Measurements from ENCODE around the gene CSMD2.

CSMD2 gene

GRCh38 chr1:34155860-34156259 is 9.2 kb downstream of the CSMD2 start:
- no peak for DNase-seq

GRCh38 chr1:34153246-34153645 is 11.8 kb downstream of the CSMD2 start:
- no peak for DNase-seq

GRCh38 chr1:34149501-34149900 is 15.5 kb downstream of the CSMD2 start:
- DNase-seq: no peak

GRCh38 chr1:34147301-34147700 is 17.7 kb downstream of the CSMD2 start:
- no peak for DNase-seq

GRCh38 chr1:34144766-34145165 is 20.3 kb downstream of the CSMD2 start:
- DNase-seq: no peak

- no peak for DNase-seq
These were observed 21.1 kb downstream of the CSMD2 start for GRCh38 chr1:34143975-34144374.

GRCh38 chr1:34140011-34140676 is 24.9 kb downstream of the CSMD2 start:
- no peak for DNase-seq

GRCh38 chr1:34137411-34137810 is 27.6 kb downstream of the CSMD2 start:
- no peak for DNase-seq

GRCh38 chr1:34132161-34132420 is 32.9 kb downstream of the CSMD2 start:
- DNase-seq: no peak

- DNase-seq: no peak
These were observed 33.5 kb downstream of the CSMD2 start for GRCh38 chr1:34131396-34132160.

- no peak for DNase-seq
These were observed 34.7 kb downstream of the CSMD2 start for GRCh38 chr1:34130306-34130705.

GRCh38 chr1:34129630-34130029 is 35.4 kb downstream of the CSMD2 start:
- no peak for DNase-seq

- no peak for DNase-seq
These were observed 36.7 kb downstream of the CSMD2 start for GRCh38 chr1:34128186-34128889.

- no peak for DNase-seq
These were observed 37.7 kb downstream of the CSMD2 start for GRCh38 chr1:34127006-34128000.

GRCh38 chr1:34126486-34126885 is 38.5 kb downstream of the CSMD2 start:
- DNase-seq: no peak

GRCh38 chr1:34125721-34126380 is 39.2 kb downstream of the CSMD2 start:
- no peak for DNase-seq

GRCh38 chr1:34122080-34122932 is 42.7 kb downstream of the CSMD2 start:
- DNase-seq: no peak

- no peak for DNase-seq
These were observed 49.8 kb downstream of the CSMD2 start for GRCh38 chr1:34115233-34115632.

GRCh38 chr1:34113887-34114286 is 51.1 kb downstream of the CSMD2 start:
- DNase-seq: no peak

- no peak for DNase-seq
These were observed 51.7 kb downstream of the CSMD2 start for GRCh38 chr1:34113362-34113761.

- no peak for DNase-seq
These were observed 56.3 kb downstream of the CSMD2 start for GRCh38 chr1:34108711-34109110.
